A673 (cell line): ENCODE measurements around the gene OR4F6. TPM values are rescaled to one million over a fixed set of nuclear protein-coding genes. Genes with fewer than 3 reads are reported as not detected.
"Not testable (repeated sequence)": the region's sequence is repeated elsewhere in the genome, so short reads cannot be mapped to it uniquely, and the experiment has no call there.

Experiments
- BruUV-seq: library from RNA; stranded (reverse); fragments of 400-500 nt; replicated peaks from 2 replicates; lab custom pipeline; 2021; lab: Mats Ljungman, UMichigan
- CTCF ChIA-PET: fragments of 300-600 bp; sonication (Branson Sonifier 250); formaldehyde crosslinking; loops from one replicate; lab custom pipeline; 2022; ENCODE audit warnings: antibody characterized with exemption; lab: Charles Lee
- POLR2A ChIA-PET: fragments of 300-600 bp; sonication (Branson Sonifier 250); formaldehyde crosslinking; loops from one replicate; lab custom pipeline; 2022; ENCODE audit warnings: antibody characterized with exemption; ENCODE audit not compliant: low non-redundant PET; lab: Charles Lee
- DNase-seq: peaks from one replicate; pipeline ENCODE4 v3.0.0-alpha.2; 2015; ENCODE audit warnings: low spot score
- H3K27ac ChIP-seq: fragments of 200-600 bp; sonication (generic); 2 replicates; pipeline ENCODE4 v1.5.1; 2016; ENCODE audit warnings: mixed run types, low read depth, mild to moderate bottlenecking, mixed read lengths, antibody characterized with exemption, low read length; ENCODE audit not compliant: poor library complexity, severe bottlenecking
- H3K27me3 ChIP-seq: fragments of 200-600 bp; sonication (generic); replicated peaks from 2 replicates; pipeline ENCODE4 v1.6.1; 2017; ENCODE audit warnings: mixed run types, low read depth, mild to moderate bottlenecking, mixed read lengths, antibody characterized with exemption, low read length; ENCODE audit not compliant: insufficient read depth, poor library complexity
- H3K36me3 ChIP-seq: fragments of 200-600 bp; sonication (generic); 2 replicates; pipeline ENCODE4 v1.6.1; 2016; ENCODE audit warnings: mixed run types, mild to moderate bottlenecking, mixed read lengths, antibody characterized with exemption, low read length; ENCODE audit not compliant: insufficient read depth, poor library complexity, severe bottlenecking
- H3K4me1 ChIP-seq: fragments of 200-600 bp; sonication (generic); 2 replicates; pipeline ENCODE4 v1.6.1; 2017; ENCODE audit warnings: mixed run types, mild to moderate bottlenecking, mixed read lengths, antibody characterized with exemption, low read length; ENCODE audit not compliant: insufficient read depth, poor library complexity, severe bottlenecking
- H3K4me3 ChIP-seq: fragments of 200-600 bp; sonication (generic); 2 replicates; pipeline ENCODE4 v1.5.1; 2016; ENCODE audit warnings: low read depth, mixed run types, mild to moderate bottlenecking, mixed read lengths, low read length; ENCODE audit not compliant: poor library complexity, severe bottlenecking
- H3K9me3 ChIP-seq: fragments of 200-600 bp; sonication (generic); 2 replicates; pipeline ENCODE4 v1.6.1; 2016; ENCODE audit warnings: mixed run types, low read depth, mild to moderate bottlenecking, mixed read lengths, antibody characterized with exemption, low read length; ENCODE audit not compliant: poor library complexity, severe bottlenecking
- EZH2 ChIP-seq: fragments of 200-600 bp; sonication (generic); IDR thresholded peaks from 2 replicates; pipeline ENCODE4 v1.6.1; 2017; ENCODE audit warnings: borderline replicate concordance, low read depth, mild to moderate bottlenecking, mixed read lengths, antibody characterized with exemption, low read length; ENCODE audit not compliant: poor library complexity, severe bottlenecking
- intact Hi-C: fragments of 100-400 bp; cut with micrococcal nuclease; formaldehyde crosslinking; loops from one replicate; pipeline ENCODE4 v1.10.0; 2022; ENCODE audit not compliant: unreplicated experiment
- total RNA-seq: library from RNA; stranded (reverse); gene quantifications from 2 replicates; pipeline ENCODE4 v1.2.3, GENCODE V29; 2021
- TF ChIP-seq, protein P1 (sequence below): fragments of 300-800, 200-600 bp; sonication (generic); conservative IDR thresholded peaks from 2 replicates; pipeline ENCODE4 v1.5.1; 2017; ENCODE audit warnings: low read depth, mild to moderate bottlenecking, antibody characterized with exemption, low read length, moderate library complexity, mixed read lengths

OR4F6 gene
- total RNA-seq, 1 experiment from 2014 or later = not detected

DNA sequence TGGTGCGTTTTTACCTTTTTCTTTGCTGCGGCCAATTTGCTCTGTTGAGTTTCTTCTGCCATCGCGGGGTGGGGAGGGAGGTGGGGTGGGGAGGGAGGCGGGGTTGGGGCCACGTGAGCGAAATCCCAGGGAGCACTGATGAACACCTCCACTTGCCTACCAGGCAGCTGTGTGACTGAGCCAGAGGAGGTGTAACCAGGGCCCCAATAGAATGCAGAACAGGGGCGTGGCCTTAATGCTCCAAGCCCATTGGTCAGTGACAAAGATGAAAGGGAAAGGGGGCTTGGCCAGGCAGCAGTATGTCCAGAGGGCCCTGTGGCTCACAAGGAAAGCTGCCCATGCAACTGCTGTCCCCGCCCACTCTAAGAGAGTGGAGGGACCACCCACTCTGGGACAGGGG, 21.4 kb upstream of the OR4F6 start:
- peak; percentile 4 for DNase-seq
- intact Hi-C loops = no loop called here
- Histone ChIP-seq H3K36me3 (no peaks in the 10 kb centered on the region), H3K4me3 (no peak overlapping the region), H3K27me3 (peaks cover 25% of the 10 kb centered on the region), H3K27ac (no peak overlapping the region), H3K9me3 (no peaks in the 10 kb centered on the region), H3K4me1 (no peaks in the 10 kb centered on the region)
- ChIA-PET POLR2A (no interaction called here), CTCF (no interaction called here)
- BruUV-seq = no TSS peak
- TF ChIP-seq, protein P1, sequence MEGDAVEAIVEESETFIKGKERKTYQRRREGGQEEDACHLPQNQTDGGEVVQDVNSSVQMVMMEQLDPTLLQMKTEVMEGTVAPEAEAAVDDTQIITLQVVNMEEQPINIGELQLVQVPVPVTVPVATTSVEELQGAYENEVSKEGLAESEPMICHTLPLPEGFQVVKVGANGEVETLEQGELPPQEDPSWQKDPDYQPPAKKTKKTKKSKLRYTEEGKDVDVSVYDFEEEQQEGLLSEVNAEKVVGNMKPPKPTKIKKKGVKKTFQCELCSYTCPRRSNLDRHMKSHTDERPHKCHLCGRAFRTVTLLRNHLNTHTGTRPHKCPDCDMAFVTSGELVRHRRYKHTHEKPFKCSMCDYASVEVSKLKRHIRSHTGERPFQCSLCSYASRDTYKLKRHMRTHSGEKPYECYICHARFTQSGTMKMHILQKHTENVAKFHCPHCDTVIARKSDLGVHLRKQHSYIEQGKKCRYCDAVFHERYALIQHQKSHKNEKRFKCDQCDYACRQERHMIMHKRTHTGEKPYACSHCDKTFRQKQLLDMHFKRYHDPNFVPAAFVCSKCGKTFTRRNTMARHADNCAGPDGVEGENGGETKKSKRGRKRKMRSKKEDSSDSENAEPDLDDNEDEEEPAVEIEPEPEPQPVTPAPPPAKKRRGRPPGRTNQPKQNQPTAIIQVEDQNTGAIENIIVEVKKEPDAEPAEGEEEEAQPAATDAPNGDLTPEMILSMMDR = no peak
- TF ChIP-seq EZH2 = no peak

DNA sequence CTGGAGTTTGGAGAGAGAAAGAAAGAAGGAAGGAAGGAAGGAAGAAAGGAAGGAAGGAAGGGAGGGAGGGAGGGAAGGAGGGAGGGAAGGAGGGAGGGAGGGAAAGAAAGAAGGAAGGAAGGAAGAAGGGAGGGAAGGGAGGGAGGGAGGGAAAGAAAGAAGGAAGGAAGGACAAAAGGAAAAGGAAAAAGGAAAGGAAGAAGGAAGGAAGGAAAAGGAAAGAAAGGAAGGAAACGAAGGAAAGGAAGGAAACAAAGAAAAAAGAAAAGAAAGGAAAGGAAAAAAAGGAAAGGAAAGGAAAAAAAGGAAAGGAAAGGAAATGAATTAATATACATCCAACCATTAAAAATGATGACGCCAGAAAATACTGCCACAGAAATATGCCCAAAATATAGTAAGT, 18.7 kb upstream of the OR4F6 start:
- intact Hi-C loops = no loop called here
- DNase-seq = no peak

DNA sequence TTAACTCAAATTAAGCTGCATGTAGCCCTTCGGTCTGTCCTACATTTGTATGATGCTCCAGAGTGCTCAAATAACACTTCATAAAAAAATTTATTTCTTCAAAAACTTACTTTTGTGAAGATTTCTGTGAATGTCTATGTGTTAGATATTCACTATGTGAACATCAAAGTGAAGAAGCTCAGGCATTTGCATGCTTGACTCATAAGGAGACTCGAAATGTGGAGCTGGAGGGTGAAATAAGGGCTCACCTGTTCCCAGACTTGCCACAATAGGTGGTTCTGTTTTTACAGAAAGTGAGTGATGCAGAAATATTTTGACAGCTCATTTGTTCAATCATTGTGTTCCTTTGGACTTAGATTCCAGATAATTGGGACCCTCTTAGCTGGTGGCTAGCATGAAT, 16.9 kb upstream of the OR4F6 start:
- POLR2A ChIA-PET, CTCF ChIA-PET, intact Hi-C loops: not testable (repeated sequence)

More for the DNA sequence above, 18.7 kb upstream of the OR4F6 start:
- Histone ChIP-seq H3K27me3 (peaks cover 12% of the 10 kb centered on the region), H3K36me3 (no peaks in the 10 kb centered on the region), H3K27ac (no peak overlapping the region), H3K4me1 (no peaks in the 10 kb centered on the region), H3K9me3 (no peaks in the 10 kb centered on the region), H3K4me3 (no peak overlapping the region)
- TF ChIP-seq EZH2 = no peak
- CTCF ChIA-PET = no interaction called here
- POLR2A ChIA-PET = no interaction called here
- no TSS peak for BruUV-seq

GRCh38 chr15:101788001-101788400, 15.3 kb upstream of the OR4F6 start:
- BruUV-seq, H3K36me3 ChIP-seq, H3K4me3 ChIP-seq, intact Hi-C loops, H3K4me1 ChIP-seq, H3K27ac ChIP-seq, H3K9me3 ChIP-seq, CTCF ChIA-PET, DNase-seq, POLR2A ChIA-PET: not testable (repeated sequence)
- peaks cover 22% of the 10 kb centered on the region for H3K27me3 ChIP-seq

More for the DNA sequence above, 16.9 kb upstream of the OR4F6 start:
- BruUV-seq, DNase-seq, H3K9me3 ChIP-seq, H3K4me3 ChIP-seq, H3K36me3 ChIP-seq, H3K27ac ChIP-seq, H3K4me1 ChIP-seq: not testable (repeated sequence)
- peaks cover 16% of the 10 kb centered on the region for H3K27me3 ChIP-seq

DNA sequence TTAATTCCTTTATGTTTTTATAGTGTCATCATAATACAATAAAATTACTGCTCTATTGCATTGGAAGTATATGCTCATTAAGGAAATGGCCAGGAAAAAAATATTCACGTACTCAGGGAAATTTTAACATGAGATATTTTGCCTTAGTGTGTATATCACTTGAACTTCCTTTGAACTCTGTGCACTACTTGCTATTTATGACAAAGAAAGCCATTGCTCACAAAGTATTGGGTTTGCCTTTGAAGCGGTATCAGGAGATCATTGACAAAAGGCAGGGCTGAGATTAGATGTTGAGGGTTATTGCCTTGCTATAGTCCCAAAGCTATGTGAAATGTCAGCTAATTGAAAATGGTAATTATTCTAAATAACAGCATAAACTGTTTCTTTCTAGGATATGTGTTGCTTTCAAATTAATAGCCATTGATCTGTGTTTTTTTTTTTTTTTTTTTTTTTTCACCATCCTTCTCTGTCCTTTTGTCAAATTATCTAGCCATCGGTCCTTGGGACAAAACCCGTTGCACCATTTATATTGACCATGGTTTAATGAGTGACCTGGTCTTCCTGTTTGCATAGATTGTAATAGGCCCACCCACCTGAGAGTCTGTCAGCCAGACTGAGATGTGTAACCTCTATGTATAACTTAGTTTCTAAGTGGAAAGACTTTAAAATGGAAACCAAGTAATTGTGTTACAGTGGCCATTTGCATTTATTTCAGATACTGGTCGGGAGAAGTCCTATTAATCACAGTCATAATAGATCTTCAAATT, 14.6 kb upstream of the OR4F6 start:
- BruUV-seq, CTCF ChIA-PET, H3K27ac ChIP-seq, POLR2A ChIA-PET, H3K36me3 ChIP-seq, DNase-seq, intact Hi-C loops, H3K4me1 ChIP-seq, H3K9me3 ChIP-seq, H3K4me3 ChIP-seq: not testable (repeated sequence)
- H3K27me3 ChIP-seq = peaks cover 22% of the 10 kb centered on the region

DNA sequence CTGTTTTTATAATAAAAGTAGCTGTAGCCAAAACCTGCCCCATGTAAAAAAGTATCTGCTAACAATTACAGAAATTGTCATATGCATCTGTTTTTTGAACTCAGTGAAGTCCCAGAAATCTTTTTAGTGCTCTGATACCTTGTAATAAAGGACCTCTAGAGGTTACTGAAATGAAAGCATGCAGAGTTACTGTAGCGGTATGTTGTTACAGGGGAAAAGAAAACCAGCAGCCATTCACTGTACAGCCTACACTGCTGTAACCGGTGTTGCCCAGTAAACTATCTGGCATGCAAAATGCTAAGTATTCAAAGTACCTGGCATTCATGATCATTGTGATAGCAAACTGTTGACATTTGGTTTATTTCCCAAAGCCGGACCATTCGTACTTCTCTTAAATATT, 12.6 kb upstream of the OR4F6 start:
- BruUV-seq, CTCF ChIA-PET, POLR2A ChIA-PET, H3K4me1 ChIP-seq, intact Hi-C loops, H3K36me3 ChIP-seq, H3K4me3 ChIP-seq, H3K27ac ChIP-seq, DNase-seq, H3K9me3 ChIP-seq: not testable (repeated sequence)
- peaks cover 17% of the 10 kb centered on the region for H3K27me3 ChIP-seq

DNA sequence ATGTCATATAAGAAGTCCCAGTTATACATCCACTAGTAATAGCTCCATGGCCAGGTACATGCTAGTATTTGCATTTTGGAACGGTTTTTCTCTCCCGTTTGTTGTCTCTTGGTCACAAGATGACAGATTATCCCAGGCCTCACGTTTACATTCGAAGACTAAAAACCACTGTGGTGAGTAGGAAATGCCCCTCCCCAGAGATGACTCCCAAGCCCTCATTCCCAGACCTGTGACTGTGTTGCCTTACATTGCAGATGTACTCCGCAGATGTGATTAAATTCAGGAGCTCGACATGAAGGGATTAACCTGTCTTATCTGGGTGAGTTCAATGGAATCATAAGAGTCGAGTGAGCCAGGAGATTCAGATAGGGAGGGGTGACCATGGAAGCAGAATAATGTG, 9.3 kb upstream of the OR4F6 start:
- ChIA-PET CTCF (interaction anchor here (0.5 kb wide), 1 partner anchor 259 kb away, joined by 4 read pairs; no protein-coding TSS in a partner anchor), POLR2A (interaction anchor here (0.6 kb wide), 1 partner anchor 1363 kb away, joined by 3 read pairs; no protein-coding TSS in a partner anchor)
- DNase-seq, H3K36me3 ChIP-seq, H3K27ac ChIP-seq, H3K4me3 ChIP-seq, H3K9me3 ChIP-seq, H3K4me1 ChIP-seq, BruUV-seq, intact Hi-C loops: not testable (repeated sequence)
- peaks cover 29% of the 10 kb centered on the region for H3K27me3 ChIP-seq
